Activated CD8-positive, alpha-beta T cell treated with anti-CD3 and anti-CD28 coated beads for 36 hours (primary cell): Measurements from ENCODE around the gene NUBPL. TPM values are rescaled to one million over a fixed set of nuclear protein-coding genes. Genes with fewer than 3 reads are reported as not detected.

Source experiments
- ATAC-seq: fragments of 200-7000 bp; cut with Tn5 transposase; one replicate; pipeline ENCODE4 v1.10.0; 2021; ENCODE audit warnings: mild to moderate bottlenecking, moderate library complexity
- CTCF ChIA-PET: fragments of 350-600 bp; sonication (Branson Sonifier 250); formaldehyde crosslinking; loops from one replicate; lab custom pipeline; 2021; ENCODE audit warnings: antibody characterized with exemption; lab: Charles Lee
- POLR2A ChIA-PET: fragments of 350-600 bp; sonication (Branson Sonifier 250); formaldehyde crosslinking; loops from one replicate; lab custom pipeline; 2021; ENCODE audit warnings: antibody characterized with exemption; lab: Charles Lee
- DNase-seq: peaks from one replicate; pipeline ENCODE4 v3.0.0-alpha.2; 2020
- H3K27ac Mint-ChIP-seq: one replicate; pipeline ENCODE4 v1.8.0; 2021; ENCODE audit warnings: mild to moderate bottlenecking, mixed read lengths
- H3K27me3 Mint-ChIP-seq: one replicate; pipeline ENCODE4 v1.8.0; 2021; ENCODE audit warnings: mixed read lengths
- H3K36me3 Mint-ChIP-seq: one replicate; pipeline ENCODE4 v1.8.0; 2021; ENCODE audit warnings: low read depth, mixed read lengths
- H3K4me1 Mint-ChIP-seq: one replicate; pipeline ENCODE4 v1.8.0; 2021; ENCODE audit warnings: low read depth, mixed read lengths
- H3K4me3 Mint-ChIP-seq: one replicate; pipeline ENCODE4 v1.8.0; 2021; ENCODE audit warnings: mild to moderate bottlenecking, moderate library complexity, mixed read lengths
- H3K9me3 Mint-ChIP-seq: one replicate; pipeline ENCODE4 v1.8.0; 2021; ENCODE audit warnings: mixed read lengths
- CTCF ChIP-seq: fragments of 200-600 bp; IDR thresholded peaks from one replicate; pipeline ENCODE4 v1.8.0; 2022; ENCODE audit warnings: antibody characterized with exemption, mild to moderate bottlenecking
- intact Hi-C: fragments of 100-400 bp; cut with micrococcal nuclease; formaldehyde crosslinking; loops from one replicate; pipeline ENCODE4 v1.10.0; 2022
- total RNA-seq, 2 experiments: library from RNA; stranded (reverse); gene quantifications; one replicate each; pipeline ENCODE4 v1.2.3, GENCODE V29; 2021

NUBPL gene
- total RNA-seq, 2 experiments from 2014 or later, result 14.3 to 14.4 TPM

GRCh38 chr14:31549817-31550216 lies 11.4 kb upstream of the NUBPL start:
- POLR2A ChIA-PET, result no interaction called here
- CTCF ChIA-PET, result interaction anchor here (0.6 kb wide), 1 partner anchor 115 kb away, joined by 3 read pairs; no protein-coding TSS in a partner anchor
- DNase-seq (no peak), ATAC-seq (no peak)
- no peak overlapping the region for H3K27ac Mint-ChIP-seq
- TF ChIP-seq CTCF, result no peak
- peaks cover 35% of the 10 kb centered on the region for H3K27me3 Mint-ChIP-seq
- H3K4me3 Mint-ChIP-seq, result no peak overlapping the region
- no peaks in the 10 kb centered on the region for H3K36me3 Mint-ChIP-seq
- no peaks in the 10 kb centered on the region for H3K9me3 Mint-ChIP-seq
- no peaks in the 10 kb centered on the region for H3K4me1 Mint-ChIP-seq
- intact Hi-C loops, result no loop called here

- H3K4me1 Mint-ChIP-seq, result no peaks in the 10 kb centered on the region
- H3K36me3 Mint-ChIP-seq, result no peaks in the 10 kb centered on the region
- H3K27ac Mint-ChIP-seq, result no peak overlapping the region
- POLR2A ChIA-PET, result no interaction called here
- H3K27me3 Mint-ChIP-seq, result peaks cover 37% of the 10 kb centered on the region
- CTCF ChIA-PET, result interaction anchor here (0.6 kb wide), 1 partner anchor 116 kb away, joined by 3 read pairs; no protein-coding TSS in a partner anchor
- intact Hi-C loops, result no loop called here
- DNase-seq (no peak), ATAC-seq (no peak)
- H3K4me3 Mint-ChIP-seq, result no peak overlapping the region
- H3K9me3 Mint-ChIP-seq, result no peaks in the 10 kb centered on the region
- TF ChIP-seq CTCF, result no peak
Measured at GRCh38 chr14:31550589-31550988, 10.6 kb upstream of the NUBPL start.

GRCh38 chr14:31556191-31556590 lies 5.0 kb upstream of the NUBPL start:
- Mint-ChIP-seq H3K9me3 (no peaks in the 10 kb centered on the region), H3K4me3 (no peak overlapping the region), H3K36me3 (peaks cover under 1% of the 10 kb centered on the region), H3K27ac (no peak overlapping the region), H3K4me1 (peaks cover 8% of the 10 kb centered on the region), H3K27me3 (peaks cover 16% of the 10 kb centered on the region)
- DNase-seq (no peak), ATAC-seq (no peak)
- ChIA-PET POLR2A (no interaction called here), CTCF (no interaction called here)
- no peak for TF ChIP-seq CTCF
- intact Hi-C loops, result no loop called here

DNA sequence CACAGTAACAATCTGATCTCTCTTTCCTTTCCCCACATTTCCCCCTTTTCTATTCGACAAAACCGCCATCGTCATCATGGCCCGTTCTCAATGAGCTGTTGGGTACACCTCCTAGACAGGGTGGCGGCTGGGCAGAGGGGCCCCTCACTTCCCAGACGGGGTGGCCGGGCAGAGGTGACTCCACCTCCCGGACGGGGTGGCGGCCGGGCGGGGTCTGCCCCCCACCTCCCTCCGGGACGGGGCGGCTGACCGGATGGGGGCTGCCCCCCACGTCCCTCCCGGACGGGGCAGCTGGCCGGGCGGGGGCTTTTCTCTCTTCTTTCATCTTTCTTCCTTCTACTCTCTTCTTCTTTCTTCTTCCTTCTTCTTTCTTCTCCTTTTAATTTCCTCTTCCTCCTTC lies 1.3 kb upstream of the NUBPL start:
- peaks cover 24% of the 10 kb centered on the region for H3K4me1 Mint-ChIP-seq
- no peaks in the 10 kb centered on the region for H3K9me3 Mint-ChIP-seq
- intact Hi-C loops, result loop anchor here (5.0 kb wide), 1 partner anchor 642 kb away; the partner anchor contains the start of genes RNU6-7 and RNU6-8
- CTCF ChIA-PET, result no interaction called here
- POLR2A ChIA-PET, result no interaction called here
- H3K36me3 Mint-ChIP-seq, result peaks cover 6% of the 10 kb centered on the region
- ATAC-seq (no peak), DNase-seq (no peak)
- no peak overlapping the region for H3K27ac Mint-ChIP-seq
- H3K4me3 Mint-ChIP-seq, result no peak overlapping the region
- TF ChIP-seq CTCF, result no peak
- H3K27me3 Mint-ChIP-seq, result peaks cover 5% of the 10 kb centered on the region

- CTCF ChIA-PET, result interaction anchor here (0.7 kb wide), 1 partner anchor 692 kb away, joined by 3 read pairs; no protein-coding TSS in a partner anchor
- peak overlapping the region; percentile 95 for H3K27ac Mint-ChIP-seq
- H3K9me3 Mint-ChIP-seq, result no peaks in the 10 kb centered on the region
- H3K4me1 Mint-ChIP-seq, result peaks cover 24% of the 10 kb centered on the region
- intact Hi-C loops, result loop anchor here (5.0 kb wide), 1 partner anchor 642 kb away; the partner anchor contains the start of genes RNU6-7 and RNU6-8
- ATAC-seq (peak; percentile 24), DNase-seq (no peak)
- POLR2A ChIA-PET, result no interaction called here
- peak overlapping the region; percentile 92 for H3K4me3 Mint-ChIP-seq
- no peak for TF ChIP-seq CTCF
- peaks cover 6% of the 10 kb centered on the region for H3K36me3 Mint-ChIP-seq
- H3K27me3 Mint-ChIP-seq, result peaks cover 3% of the 10 kb centered on the region
Measured at GRCh38 chr14:31560759-31561154, 447 bp upstream of the NUBPL start.
